Heart right ventricle (tissue), 16 donors: ENCODE data around the gene SEC11A. TPM values are rescaled to one million over a fixed set of nuclear protein-coding genes. Genes with fewer than 3 reads are reported as not detected.
A peak's percentile ranks its signal among the peaks of the same experiment; 100 is the strongest.

Source experiments
- ATAC-seq, 8 donors: fragments of 200-7000 bp; cut with Tn5 transposase; one replicate each; pipeline ENCODE4 v1.9.1; 2020; ENCODE audit warnings: mild to moderate bottlenecking in 8 of 8, moderate library complexity in 8 of 8, moderate number of reproducible peaks in 1 of 8
- DNase-seq, 2 donors: peaks; one replicate each; pipeline ENCODE4 v3.0.0-alpha.2; 2020
- H3K27ac ChIP-seq, 10 donors: fragments of 200-600 bp; sonication (generic) in 2 of 10; one replicate each; pipeline versions ENCODE4 v1.5.0 to v1.8.0; 2020 to 2022; ENCODE audit warnings: mild to moderate bottlenecking in 3 of 10
- H3K27me3 ChIP-seq, 7 donors: fragments of 200-600 bp; one replicate each; pipeline ENCODE4 v1.8.0; 2021 to 2022; ENCODE audit warnings: mild to moderate bottlenecking in 2 of 7
- H3K36me3 ChIP-seq, 9 donors: fragments of 200-600 bp; sonication (generic) in 1 of 9; one replicate each; pipeline versions ENCODE4 v1.5.0 to v1.8.0; 2020 to 2022; ENCODE audit warnings: mild to moderate bottlenecking in 2 of 9
- H3K4me1 ChIP-seq, 9 donors: fragments of 200-600 bp; sonication (generic) in 1 of 9; one replicate each; pipeline versions ENCODE4 v1.5.0 to v1.8.0; 2020 to 2022; ENCODE audit warnings: mild to moderate bottlenecking in 4 of 9
- H3K4me3 ChIP-seq, 10 donors: fragments of 200-600 bp; sonication (generic) in 2 of 10; one replicate each; pipeline versions ENCODE4 v1.5.0 to v1.8.0; 2020 to 2022; ENCODE audit warnings: mild to moderate bottlenecking in 7 of 10, moderate library complexity in 2 of 10
- H3K9me3 ChIP-seq, 11 donors: fragments of 200-600 bp in 10 of 11; sonication (generic) in 2 of 11; one replicate each; pipeline versions ENCODE4 v1.5.0 to v1.8.0; 2013 to 2022; ENCODE audit warnings: mild to moderate bottlenecking in 2 of 11, control low read depth in 1 of 11, moderate library complexity in 1 of 11
- CTCF ChIP-seq, 9 donors: fragments of 200-600 bp; sonication (generic) in 2 of 9; IDR thresholded peaks; one replicate each; pipeline versions ENCODE4 v1.5.0 to v1.8.0; 2021 to 2022; ENCODE audit warnings: antibody characterized with exemption in 9 of 9, mild to moderate bottlenecking in 5 of 9, moderate library complexity in 1 of 9
- WGBS, 2 donors: extraction: QIAGEN DNeasy Blood & Tissue Kit; methylation state at CpG; one replicate each; pipeline ENCODE4 v1.1.7; 2013; ENCODE audit warnings: inconsistent platforms in 1 of 2; 5-methylcytosine and 5-hydroxymethylcytosine counted together
- intact Hi-C, 10 donors: fragments of 100-400 bp; cut with DNase I; formaldehyde crosslinking; loops; one replicate each; pipeline versions ENCODE4 v1.11.1 to v1.14.2; 2022
- polyA plus RNA-seq, 2 donors: library from polyadenylated mRNA; stranded (reverse); fragments of 200-250 nt; gene quantifications; one replicate each; pipeline ENCODE4 v1.2.3, GENCODE V29; 2013
- total RNA-seq, 10 donors: library from RNA; stranded (reverse); fragmentation: NEBNext Ultra II Directional in 3 of 10; extraction: Animal tissue kit (Norgen Biotek cat#: 25700) in 3 of 10; gene quantifications; one replicate each; pipeline versions ENCODE4 v1.2.1 to v1.2.4, GENCODE V29; 2021 to 2023
- donor health status: Arrhythmogenic right ventricular cardiomyopathy.
- donor health status: ischemic (EF 13 %, LVEDD 7.1; RV severe dilation, severe dysfunction).
- donor health status: healthy with polysubstance abuse.
- donor health status: DM: no; HTN: yes; CAD: no.
- donor health status: DM: no; HTN: no; CAD: no.
- donor health status: ischemic (EF 25% LVEDD 6.9; RV normal size, moderate dysfunction).
- donor health status: ischemic (EF 25% LVEDD 5.7; RV mildly dilated, moderate dysfunction).
- donor health status: healthy.
- donor health status: DM: yes; HTN: yes; CAD: no.
- donor health status: Ischemic cardiomyopathy.
- donor health status: ischemic (EF 35%, LVEDD 5.7; RV mildly dilated, moderate dysfunction).
- donor health status: nonischemic (EF 11% LVEDD 7.7; RV severe dilation, severe dysfunction).
- donor health status: DM: yes; HTN: yes; CAD: no.
- donor health status: PGD.
- donor health status: ischemic (EF 29% LVEDD 5.4; RV normal size, mild dysfunction).
- donor health status: nonischemic (EF 23%, LVEDD 6.1; RV moderate dilation, normal function).

The SEC11A gene
- total and polyA plus RNA-seq, 12 donors, result 65.9 to 123 (median 78.6) TPM

GRCh38 chr15:84634228-84634837 is 81.6 kb downstream of the SEC11A start:
- peak overlapping the region; percentile 92 to 100 (median 98) for H3K27ac ChIP-seq

GRCh38 chr15:84633311-84634227 is 82.4 kb downstream of the SEC11A start:
- no peaks in the 10 kb centered on the region for H3K9me3 ChIP-seq
- DNase-seq, result peak; percentile 62 to 78
- WGBS, 2 donors, result 0 to 1% methylated on average over 105 of the region's 105 CpGs
- H3K4me1 ChIP-seq, result peaks cover 4 to 55% (median 45%) of the 10 kb centered on the region in 9 donors
- H3K4me3 ChIP-seq, result peak overlapping the region; percentile 42 to 85 (median 72)
- H3K27ac ChIP-seq, result peak overlapping the region; percentile 92 to 100 (median 98)
- H3K36me3 ChIP-seq, result peaks cover 0 to 32% (median 0%) of the 10 kb centered on the region in 9 donors
- no peak for TF ChIP-seq CTCF (IDR thresholded peaks at IDR 0.05)
- ATAC-seq, result peak; percentile 53 to 81 (median 75)
- intact Hi-C loops, result loop anchor here in 2 of 10 donors (1.0 to 5.0 kb wide), 2 partner anchors 21 to 36 kb away; partner anchors contain the start of gene WDR73 (in 1 of the 2)
- no peaks in the 10 kb centered on the region for H3K27me3 ChIP-seq

More at GRCh38 chr15:84634228-84634837, 81.6 kb downstream of the SEC11A start:
- DNase-seq (no peak), ATAC-seq (no peak)
- Histone ChIP-seq H3K9me3 (no peaks in the 10 kb centered on the region), H3K36me3 (peaks cover 0 to 40% (median 7%) of the 10 kb centered on the region in 9 donors), H3K4me3 (peak overlapping the region; percentile 42 to 85 (median 72)), H3K4me1 (peaks cover 4 to 55% (median 45%) of the 10 kb centered on the region in 9 donors), H3K27me3 (no peaks in the 10 kb centered on the region)
- intact Hi-C loops, result loop anchor here in 2 of 10 donors (1.0 to 5.0 kb wide), 2 partner anchors 20 to 37 kb away; partner anchors contain the start of gene WDR73 (in 1 of the 2)
- TF ChIP-seq CTCF (IDR thresholded peaks at IDR 0.05), result no peak
- WGBS, 2 donors, result 19 to 21% methylated on average over 23 of the region's 23 CpGs

- intact Hi-C loops, result loop anchor here in 3 of 10 donors (1.0 to 5.0 kb wide), 4 partner anchors 23 to 34 kb away; partner anchors contain the start of genes WDR73 (in 1 of the 3) and ZSCAN2 (in 1 of the 3)
- Histone ChIP-seq H3K36me3 (peaks cover 0 to 19% (median 0%) of the 10 kb centered on the region in 9 donors), H3K9me3 (no peaks in the 10 kb centered on the region), H3K27ac (peak overlapping the region; percentile 46 to 100 (median 98)), H3K4me1 (peaks cover 4 to 49% (median 44%) of the 10 kb centered on the region in 9 donors), H3K4me3 (peak overlapping the region; percentile 43 to 85 (median 72)), H3K27me3 (no peaks in the 10 kb centered on the region)
- DNase-seq, result no peak
- peak in 1 of 8 donors; percentile 1 for ATAC-seq
- 26 to 36% methylated on average over 7 of the region's 7 CpGs for WGBS, 2 donors
- no peak for TF ChIP-seq CTCF (IDR thresholded peaks at IDR 0.05)
Observed at GRCh38 chr15:84631706-84632272, 84.2 kb downstream of the SEC11A start.

- ATAC-seq, result no peak
- no peak overlapping the region for H3K4me3 ChIP-seq
Observed at GRCh38 chr15:84629033-84629432, 86.9 kb downstream of the SEC11A start.

More at GRCh38 chr15:84629033-84629432, 86.9 kb downstream of the SEC11A start:
- TF ChIP-seq CTCF (IDR thresholded peaks at IDR 0.05), result no peak
- intact Hi-C loops, result no loop called here
- H3K36me3 ChIP-seq, result peaks cover 0 to 7% (median 0%) of the 10 kb centered on the region in 9 donors
- no peak overlapping the region for H3K27ac ChIP-seq
- no peaks in the 10 kb centered on the region for H3K9me3 ChIP-seq
- H3K4me1 ChIP-seq, result peaks cover 4 to 28% (median 24%) of the 10 kb centered on the region in 9 donors
- WGBS, 2 donors, result 93 to 97% methylated on average over 9 of the region's 9 CpGs
- DNase-seq, result no peak
- no peaks in the 10 kb centered on the region for H3K27me3 ChIP-seq
